ENCODE results near the gene ACTR3C.

ACTR3C gene

GRCh38 chr7:150322833-150323681, at the start of gene ACTR3C, which contains the start of gene LRRC61:
TSS of gene ACTR3C (minus strand) at chr7:150323545. CDS start at chr7:150295296, 28,249 bp downstream.
TSS of gene LRRC61 (plus strand) at chr7:150323355. CDS start at chr7:150336862, 13,507 bp downstream.
- no peak for TF ChIP-seq CTCF (IDR thresholded peaks at IDR 0.05; ENCODE audit: low read depth, low read length, missing control alignments)
- Histone ChIP-seq H3K36me3 (replicated peaks) (no peaks in the 10 kb centered on the region), H3K4me3 (ENCODE audit: low read depth, low read length) (peak within 1 kb of the TSS; percentile 47), H3K27ac (no peak within 1 kb of the TSS), H3K27me3 (replicated peaks) (peaks cover 8% of the 10 kb centered on the region)
- in situ Hi-C loops (cut with HindIII; ENCODE audit: low pct_ligation_motif_present, low sequenced_read_pairs), result no loop called here
- no peak for DNase-seq

GRCh38 chr7:150372271-150373048, 49.1 kb upstream of the ACTR3C start:
- H3K27me3 ChIP-seq (replicated peaks), result no peaks in the 10 kb centered on the region
- DNase-seq, result no peak
- peaks cover 30% of the 10 kb centered on the region for H3K36me3 ChIP-seq (replicated peaks)
- in situ Hi-C loops (cut with HindIII; ENCODE audit: low pct_ligation_motif_present, low sequenced_read_pairs), result no loop called here
- H3K27ac ChIP-seq, result no peak overlapping the region
- TF ChIP-seq CTCF (IDR thresholded peaks at IDR 0.05; ENCODE audit: low read depth, low read length, missing control alignments), result no peak
- H3K4me3 ChIP-seq (ENCODE audit: low read depth, low read length), result no peak overlapping the region

GRCh38 chr7:150371996-150372270, 48.6 kb upstream of the ACTR3C start:
- in situ Hi-C loops (cut with HindIII; ENCODE audit: low pct_ligation_motif_present, low sequenced_read_pairs), result no loop called here
- TF ChIP-seq CTCF (IDR thresholded peaks at IDR 0.05; ENCODE audit: low read depth, low read length, missing control alignments), result no peak
- Histone ChIP-seq H3K27ac (no peak overlapping the region), H3K27me3 (replicated peaks) (no peaks in the 10 kb centered on the region), H3K36me3 (replicated peaks) (peaks cover 30% of the 10 kb centered on the region), H3K4me3 (ENCODE audit: low read depth, low read length) (no peak overlapping the region)
- DNase-seq, result no peak

- Histone ChIP-seq H3K36me3 (replicated peaks) (peaks cover 30% of the 10 kb centered on the region), H3K4me3 (ENCODE audit: low read depth, low read length) (no peak overlapping the region), H3K27ac (peak overlapping the region; percentile 70), H3K27me3 (replicated peaks) (no peaks in the 10 kb centered on the region)
- no peak for TF ChIP-seq CTCF (IDR thresholded peaks at IDR 0.05; ENCODE audit: low read depth, low read length, missing control alignments)
- DNase-seq, result no peak
- in situ Hi-C loops (cut with HindIII; ENCODE audit: low pct_ligation_motif_present, low sequenced_read_pairs), result no loop called here
Observed at GRCh38 chr7:150371131-150371995, 48.0 kb upstream of the ACTR3C start.

GRCh38 chr7:150370612-150371071, 47.3 kb upstream of the ACTR3C start:
- no peaks in the 10 kb centered on the region for H3K27me3 ChIP-seq (replicated peaks)
- peaks cover 30% of the 10 kb centered on the region for H3K36me3 ChIP-seq (replicated peaks)
- peak; percentile 86 for DNase-seq
- in situ Hi-C loops (cut with HindIII; ENCODE audit: low pct_ligation_motif_present, low sequenced_read_pairs), result no loop called here
- peak overlapping the region; percentile 70 for H3K27ac ChIP-seq
- peak overlapping the region; percentile 83 for H3K4me3 ChIP-seq (ENCODE audit: low read depth, low read length)
- peak; percentile 27 for TF ChIP-seq CTCF (IDR thresholded peaks at IDR 0.05; ENCODE audit: low read depth, low read length, missing control alignments)

Data from brain microvascular endothelial cell (primary cell).